ENCODE results near the gene EHMT1.
"Not testable (repeated sequence)": the region's sequence is repeated elsewhere in the genome, so short reads cannot be mapped to it uniquely, and the experiment has no call there.

Gene EHMT1

DNA sequence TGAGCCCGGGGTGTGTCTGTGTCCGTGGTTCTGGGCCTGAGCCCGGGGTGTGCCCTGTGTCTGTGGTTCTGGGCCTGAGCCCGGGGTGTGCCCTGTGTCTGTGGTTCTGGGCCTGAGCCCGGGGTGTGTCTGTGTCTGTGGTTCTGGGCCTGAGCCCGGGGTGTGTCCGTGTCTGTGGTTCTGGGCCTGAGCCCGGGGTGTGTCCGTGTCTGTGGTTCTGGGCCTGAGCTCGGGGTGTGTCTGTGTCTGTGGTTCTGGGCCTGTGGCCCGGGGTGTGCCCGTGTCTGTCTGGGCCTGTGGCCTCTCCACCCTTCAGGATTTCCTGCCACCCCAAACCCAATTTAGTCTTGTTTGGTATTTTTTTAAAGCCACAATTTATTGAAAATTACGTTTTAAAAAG, 104.6 kb downstream of the EHMT1 start:
- H3K9ac ChIP-seq (ENCODE audit: low read depth in 1 of 2, low read length in 2 of 2); H3K9me3 ChIP-seq (ENCODE audit: control insufficient read depth in 2 of 2, low read length in 2 of 2); H3K27me3 ChIP-seq (ENCODE audit: control insufficient read depth in 2 of 2, insufficient read depth in 2 of 2, low read length in 2 of 2); H3K4me1 ChIP-seq (ENCODE audit: control insufficient read depth in 2 of 2, insufficient read depth in 2 of 2, low read length in 2 of 2); H3K4me3 ChIP-seq (ENCODE audit: low read length in 2 of 2); H3K27ac ChIP-seq (ENCODE audit: low read depth in 2 of 2, low read length in 2 of 2): not testable (repeated sequence)
- H3K36me3 ChIP-seq (ENCODE audit: control insufficient read depth in 2 of 2, insufficient read depth in 2 of 2, low read length in 2 of 2) = peaks cover 20 to 25% of the 10 kb centered on the region in 2 donors

DNA sequence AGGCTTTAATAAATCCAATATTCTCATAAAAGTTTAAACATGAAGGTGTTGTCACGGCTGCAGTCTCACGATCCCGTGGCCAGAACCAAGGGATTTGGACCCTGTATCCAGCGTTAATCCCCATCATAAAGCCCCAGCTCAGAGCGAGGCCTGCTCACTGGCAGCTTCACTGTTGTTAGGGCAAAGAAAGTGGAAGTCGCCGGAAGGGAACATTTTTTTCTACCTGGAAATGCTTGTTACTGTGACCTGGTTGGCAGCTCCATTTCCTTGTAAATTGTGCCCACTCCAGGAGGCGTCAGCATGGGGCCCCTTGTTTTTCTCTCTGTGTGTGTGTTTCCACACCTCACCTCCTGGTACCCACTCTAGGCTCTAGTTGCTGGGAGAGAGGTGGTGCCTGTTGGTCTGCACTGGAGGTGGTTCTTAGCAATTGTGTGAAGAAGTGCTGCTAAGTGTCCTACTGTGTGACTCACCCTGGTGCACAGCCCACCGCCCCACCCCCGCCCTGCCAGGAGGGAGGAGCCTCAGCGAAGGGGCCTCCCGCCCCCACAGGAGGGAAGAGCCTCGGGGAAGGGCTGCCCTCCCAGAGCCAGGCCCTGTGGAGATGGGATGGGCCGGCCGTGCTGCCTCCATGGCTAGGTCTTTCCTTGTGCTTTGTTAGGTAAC, 105.1 kb downstream of the EHMT1 start:
- no peak overlapping the region for H3K4me3 ChIP-seq (ENCODE audit: low read length in 2 of 2)
- no peak overlapping the region for H3K27ac ChIP-seq (ENCODE audit: low read depth in 2 of 2, low read length in 2 of 2)
- no peaks in the 10 kb centered on the region for H3K4me1 ChIP-seq (ENCODE audit: control insufficient read depth in 2 of 2, insufficient read depth in 2 of 2, low read length in 2 of 2)
- H3K9ac ChIP-seq (ENCODE audit: low read depth in 1 of 2, low read length in 2 of 2) = no peak overlapping the region
- no peaks in the 10 kb centered on the region for H3K27me3 ChIP-seq (ENCODE audit: control insufficient read depth in 2 of 2, insufficient read depth in 2 of 2, low read length in 2 of 2)
- H3K36me3 ChIP-seq (ENCODE audit: control insufficient read depth in 2 of 2, insufficient read depth in 2 of 2, low read length in 2 of 2) = peaks cover 25 to 28% of the 10 kb centered on the region in 2 donors
- no peaks in the 10 kb centered on the region for H3K9me3 ChIP-seq (ENCODE audit: control insufficient read depth in 2 of 2, low read length in 2 of 2)

GRCh38 chr9:137724818-137725240, 106.0 kb downstream of the EHMT1 start:
- Histone ChIP-seq H3K9me3 (ENCODE audit: control insufficient read depth in 2 of 2, low read length in 2 of 2) (no peaks in the 10 kb centered on the region), H3K27ac (ENCODE audit: low read depth in 2 of 2, low read length in 2 of 2) (no peak overlapping the region), H3K9ac (ENCODE audit: low read depth in 1 of 2, low read length in 2 of 2) (no peak overlapping the region), H3K4me3 (ENCODE audit: low read length in 2 of 2) (no peak overlapping the region), H3K36me3 (ENCODE audit: control insufficient read depth in 2 of 2, insufficient read depth in 2 of 2, low read length in 2 of 2) (peaks cover 24 to 25% of the 10 kb centered on the region in 2 donors), H3K27me3 (ENCODE audit: control insufficient read depth in 2 of 2, insufficient read depth in 2 of 2, low read length in 2 of 2) (no peaks in the 10 kb centered on the region), H3K4me1 (ENCODE audit: control insufficient read depth in 2 of 2, insufficient read depth in 2 of 2, low read length in 2 of 2) (no peaks in the 10 kb centered on the region)

DNA sequence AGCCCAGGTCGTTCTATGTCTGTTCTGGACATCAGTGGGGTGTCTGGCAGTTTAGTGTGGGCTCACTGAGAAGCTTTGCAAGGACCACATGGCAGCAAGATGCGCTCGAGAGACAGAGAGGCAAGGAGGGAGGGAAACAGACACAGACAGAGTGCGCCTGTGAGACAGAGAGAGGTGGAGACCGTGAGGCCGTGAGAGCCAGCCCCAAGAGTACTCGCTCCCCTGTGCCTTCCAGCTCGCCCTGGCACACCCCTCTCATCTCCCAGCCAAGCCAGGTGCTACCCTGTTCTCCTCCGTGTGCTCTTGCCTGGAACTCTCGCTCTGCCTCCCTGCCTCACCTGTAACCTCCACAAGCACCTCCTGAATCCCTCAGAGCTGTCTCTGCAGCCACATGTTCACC, 106.8 kb downstream of the EHMT1 start:
- Histone ChIP-seq H3K4me3 (ENCODE audit: low read length in 2 of 2) (no peak overlapping the region), H3K27me3 (ENCODE audit: control insufficient read depth in 2 of 2, insufficient read depth in 2 of 2, low read length in 2 of 2) (no peaks in the 10 kb centered on the region), H3K4me1 (ENCODE audit: control insufficient read depth in 2 of 2, insufficient read depth in 2 of 2, low read length in 2 of 2) (no peaks in the 10 kb centered on the region), H3K27ac (ENCODE audit: low read depth in 2 of 2, low read length in 2 of 2) (no peak overlapping the region), H3K9ac (ENCODE audit: low read depth in 1 of 2, low read length in 2 of 2) (no peak overlapping the region), H3K36me3 (ENCODE audit: control insufficient read depth in 2 of 2, insufficient read depth in 2 of 2, low read length in 2 of 2) (peaks cover 24 to 29% of the 10 kb centered on the region in 2 donors), H3K9me3 (ENCODE audit: control insufficient read depth in 2 of 2, low read length in 2 of 2) (no peaks in the 10 kb centered on the region)

- peaks cover 24 to 31% of the 10 kb centered on the region in 2 donors for H3K36me3 ChIP-seq (ENCODE audit: control insufficient read depth in 2 of 2, insufficient read depth in 2 of 2, low read length in 2 of 2)
- H3K27me3 ChIP-seq (ENCODE audit: control insufficient read depth in 2 of 2, insufficient read depth in 2 of 2, low read length in 2 of 2); H3K27ac ChIP-seq (ENCODE audit: low read depth in 2 of 2, low read length in 2 of 2); H3K4me3 ChIP-seq (ENCODE audit: low read length in 2 of 2); H3K9me3 ChIP-seq (ENCODE audit: control insufficient read depth in 2 of 2, low read length in 2 of 2); H3K9ac ChIP-seq (ENCODE audit: low read depth in 1 of 2, low read length in 2 of 2); H3K4me1 ChIP-seq (ENCODE audit: control insufficient read depth in 2 of 2, insufficient read depth in 2 of 2, low read length in 2 of 2): not testable (repeated sequence)
These were observed 107.5 kb downstream of the EHMT1 start for GRCh38 chr9:137726336-137726735.

- Histone ChIP-seq H3K4me3 (ENCODE audit: low read length in 2 of 2) (no peak overlapping the region), H3K4me1 (ENCODE audit: control insufficient read depth in 2 of 2, insufficient read depth in 2 of 2, low read length in 2 of 2) (no peaks in the 10 kb centered on the region), H3K9ac (ENCODE audit: low read depth in 1 of 2, low read length in 2 of 2) (no peak overlapping the region), H3K9me3 (ENCODE audit: control insufficient read depth in 2 of 2, low read length in 2 of 2) (no peaks in the 10 kb centered on the region), H3K27me3 (ENCODE audit: control insufficient read depth in 2 of 2, insufficient read depth in 2 of 2, low read length in 2 of 2) (no peaks in the 10 kb centered on the region), H3K27ac (ENCODE audit: low read depth in 2 of 2, low read length in 2 of 2) (no peak overlapping the region), H3K36me3 (ENCODE audit: control insufficient read depth in 2 of 2, insufficient read depth in 2 of 2, low read length in 2 of 2) (peaks cover 28 to 30% of the 10 kb centered on the region in 2 donors)
These were observed 108.0 kb downstream of the EHMT1 start for GRCh38 chr9:137726764-137727163.

- H3K27me3 ChIP-seq (ENCODE audit: control insufficient read depth in 2 of 2, insufficient read depth in 2 of 2, low read length in 2 of 2) = no peaks in the 10 kb centered on the region
- H3K9me3 ChIP-seq (ENCODE audit: control insufficient read depth in 2 of 2, low read length in 2 of 2) = no peaks in the 10 kb centered on the region
- H3K27ac ChIP-seq (ENCODE audit: low read depth in 2 of 2, low read length in 2 of 2) = no peak overlapping the region
- H3K9ac ChIP-seq (ENCODE audit: low read depth in 1 of 2, low read length in 2 of 2) = no peak overlapping the region
- no peak overlapping the region for H3K4me3 ChIP-seq (ENCODE audit: low read length in 2 of 2)
- H3K36me3 ChIP-seq (ENCODE audit: control insufficient read depth in 2 of 2, insufficient read depth in 2 of 2, low read length in 2 of 2) = peaks cover 37 to 38% of the 10 kb centered on the region in 2 donors
- no peaks in the 10 kb centered on the region for H3K4me1 ChIP-seq (ENCODE audit: control insufficient read depth in 2 of 2, insufficient read depth in 2 of 2, low read length in 2 of 2)
These were observed 108.9 kb downstream of the EHMT1 start for GRCh38 chr9:137727716-137728115.

DNA sequence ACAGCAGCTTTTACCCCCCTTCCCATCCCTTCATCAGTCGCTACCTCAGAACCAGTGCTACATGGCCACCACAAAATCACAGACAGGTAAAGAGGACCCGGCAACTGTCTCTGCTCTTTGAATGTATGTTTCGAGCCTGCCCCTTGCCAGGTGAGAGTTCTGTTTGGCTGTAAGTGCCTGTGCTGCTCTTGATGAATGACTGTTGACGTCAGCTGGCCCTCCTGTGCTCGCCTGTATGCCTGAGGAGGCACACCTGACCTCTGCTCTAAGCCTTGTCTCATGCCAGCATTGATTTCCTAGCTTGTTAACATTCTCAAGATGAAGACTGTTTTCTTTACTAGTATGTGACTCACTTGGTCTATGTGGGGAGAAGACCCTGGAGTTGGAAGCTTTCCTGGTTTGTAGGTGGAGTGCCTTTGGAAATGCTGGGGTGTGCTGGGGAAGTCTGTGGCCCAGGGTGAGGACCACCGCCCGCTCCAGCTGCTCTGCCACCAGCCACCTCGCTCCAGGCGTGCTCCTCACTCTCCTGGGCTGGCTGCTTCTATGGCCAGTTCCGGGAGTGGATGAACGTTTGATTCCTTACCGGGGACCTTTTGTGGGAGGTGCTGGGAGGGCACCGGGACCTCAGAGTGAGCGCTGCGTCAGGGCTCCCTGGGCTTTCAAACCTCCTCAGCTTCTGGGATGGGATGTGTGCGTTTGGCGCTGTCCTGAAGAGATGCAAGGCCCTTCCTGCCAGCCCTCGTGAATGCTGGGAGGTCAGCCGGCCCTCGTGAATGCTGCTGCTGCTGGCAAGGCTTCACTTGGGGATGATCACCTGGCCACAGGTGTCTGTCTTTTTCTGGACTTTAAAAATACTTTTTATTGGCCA, 109.9 kb downstream of the EHMT1 start:
- H3K36me3 ChIP-seq (ENCODE audit: control insufficient read depth in 2 of 2, insufficient read depth in 2 of 2, low read length in 2 of 2) = peaks cover 42 to 46% of the 10 kb centered on the region in 2 donors
- no peaks in the 10 kb centered on the region for H3K9me3 ChIP-seq (ENCODE audit: control insufficient read depth in 2 of 2, low read length in 2 of 2)
- no peaks in the 10 kb centered on the region for H3K4me1 ChIP-seq (ENCODE audit: control insufficient read depth in 2 of 2, insufficient read depth in 2 of 2, low read length in 2 of 2)
- H3K4me3 ChIP-seq (ENCODE audit: low read length in 2 of 2) = no peak overlapping the region
- H3K27ac ChIP-seq (ENCODE audit: low read depth in 2 of 2, low read length in 2 of 2) = no peak overlapping the region
- H3K9ac ChIP-seq (ENCODE audit: low read depth in 1 of 2, low read length in 2 of 2) = no peak overlapping the region
- H3K27me3 ChIP-seq (ENCODE audit: control insufficient read depth in 2 of 2, insufficient read depth in 2 of 2, low read length in 2 of 2) = no peaks in the 10 kb centered on the region

DNA sequence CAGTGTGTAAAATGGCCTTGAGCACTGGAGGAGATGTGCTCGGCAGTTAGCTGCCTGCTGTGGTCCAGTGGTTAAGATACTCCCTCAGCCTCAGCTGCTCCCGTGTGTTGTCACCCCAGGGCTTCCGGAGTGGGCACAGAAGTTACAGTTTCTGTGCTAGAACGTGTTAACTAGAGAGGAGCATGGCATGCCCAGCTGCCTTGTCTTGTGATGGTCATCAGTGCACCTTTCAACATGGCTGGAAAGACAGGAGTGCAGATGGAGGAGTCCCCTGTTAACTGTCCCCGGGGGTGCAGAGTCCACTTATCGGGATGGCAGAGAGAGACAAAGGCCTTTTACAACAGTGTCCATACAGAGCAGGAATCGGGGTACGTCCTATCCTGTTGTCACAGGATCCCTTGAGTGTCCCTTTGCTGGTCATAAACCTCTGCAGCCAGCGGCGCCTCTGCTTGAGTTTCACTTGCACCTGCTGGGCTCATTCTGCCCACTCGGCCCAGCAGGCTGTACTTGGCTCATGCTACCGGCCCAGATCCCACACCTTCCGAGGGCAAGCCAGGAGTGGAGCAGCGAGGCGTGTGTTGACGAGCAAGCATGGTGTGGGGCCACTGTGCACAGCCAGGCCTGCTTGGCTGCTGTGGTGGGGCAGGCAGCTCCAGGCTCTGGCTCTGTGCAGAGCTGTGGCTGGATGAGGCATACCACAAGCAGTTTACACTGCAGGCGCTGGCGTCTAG, 112.6 kb downstream of the EHMT1 start:
- H3K9me3 ChIP-seq (ENCODE audit: control insufficient read depth in 2 of 2, low read length in 2 of 2) = no peaks in the 10 kb centered on the region
- no peak overlapping the region for H3K27ac ChIP-seq (ENCODE audit: low read depth in 2 of 2, low read length in 2 of 2)
- H3K9ac ChIP-seq (ENCODE audit: low read depth in 1 of 2, low read length in 2 of 2) = no peak overlapping the region
- peaks cover 41 to 48% of the 10 kb centered on the region in 2 donors for H3K36me3 ChIP-seq (ENCODE audit: control insufficient read depth in 2 of 2, insufficient read depth in 2 of 2, low read length in 2 of 2)
- H3K27me3 ChIP-seq (ENCODE audit: control insufficient read depth in 2 of 2, insufficient read depth in 2 of 2, low read length in 2 of 2) = no peaks in the 10 kb centered on the region
- H3K4me3 ChIP-seq (ENCODE audit: low read length in 2 of 2) = no peak overlapping the region
- H3K4me1 ChIP-seq (ENCODE audit: control insufficient read depth in 2 of 2, insufficient read depth in 2 of 2, low read length in 2 of 2) = no peaks in the 10 kb centered on the region
